A549 (cell line): ENCODE results near the gene SHTN1. TPM values are rescaled to one million over a fixed set of nuclear protein-coding genes. Genes with fewer than 3 reads are reported as not detected.

Experiments used
- ATAC-seq, 2 experiments: fragments of 200-7000 bp in 1 of 2; fragments of >200 bp in 1 of 2; cut with Nextera tagmentation in 1 of 2; cut with Tn5 transposase in 1 of 2; 3 replicates each; pipeline versions ENCODE4 v1.8.0 to v1.9.1; 2018 to 2020; ENCODE audit warnings: mild to moderate bottlenecking in 1 of 2, moderate library complexity in 1 of 2
- CTCF ChIA-PET: fragments of 300-600 bp; sonication (Branson Sonifier 250); formaldehyde crosslinking; extraction: SDS; loops from one replicate; lab custom pipeline; 2021; ENCODE audit warnings: antibody characterized with exemption, inconsistent platforms; lab: Yijun Ruan, JAX
- POLR2A ChIA-PET: fragments of 350-600 bp; formaldehyde crosslinking; extraction: SDS; loops from one replicate; lab custom pipeline; 2021; ENCODE audit warnings: antibody characterized with exemption, inconsistent platforms; lab: Yijun Ruan, JAX
- DNase-seq, 2 experiments: peaks; one replicate each; pipeline versions ENCODE4 v3.0.0 to v3.0.0-alpha.2; 2011 to 2016; ENCODE audit warnings: low read depth in 1 of 2, low spot score in 1 of 2
- FAIRE-seq: peaks from 2 replicates; lab custom pipeline; 2011; peaks lifted over from hg19 to GRCh38; lab: Jason Lieb, UNC
- H3K27ac ChIP-seq, 2 experiments: fragments of >200 bp; sonication (Bioruptor Twin); formaldehyde crosslinking; 3 replicates each; pipeline ENCODE4 v1.5.1; 2016 to 2017
- H3K4me1 ChIP-seq: fragments of >200 bp; sonication (Bioruptor Twin); formaldehyde crosslinking; 3 replicates; pipeline ENCODE4 v1.6.1; 2016
- H3K4me2 ChIP-seq: fragments of >200 bp; sonication (Bioruptor Twin); formaldehyde crosslinking; 3 replicates; pipeline ENCODE4 v1.6.1; 2016
- H3K4me3 ChIP-seq: fragments of >200 bp; sonication (Bioruptor Twin); formaldehyde crosslinking; 3 replicates; pipeline ENCODE4 v1.5.1; 2016
- H3K9me3 ChIP-seq: fragments of >200 bp; sonication (Bioruptor Twin); formaldehyde crosslinking; 3 replicates; pipeline ENCODE4 v1.6.1; 2016
- BHLHE40 ChIP-seq: IDR thresholded peaks from 2 replicates; pipeline ENCODE4 v1.6.1; 2012; ENCODE audit warnings: low read depth, low read length, inconsistent platforms
- CBX2 ChIP-seq: fragments of 200-600 bp; sonication (generic); IDR thresholded peaks from 2 replicates; pipeline ENCODE4 v1.6.1; 2016; ENCODE audit warnings: low read depth, mild to moderate bottlenecking, borderline replicate concordance
- CEBPB ChIP-seq, 2 experiments: fragments of >200 bp in 1 of 2; sonication (Bioruptor Twin) in 1 of 2; formaldehyde crosslinking in 1 of 2; IDR thresholded peaks; 2 replicates each; pipeline ENCODE4 v1.6.1; 2012 to 2016
- CHD4 ChIP-seq: fragments of 200-600 bp; sonication (generic); IDR thresholded peaks from 2 replicates; pipeline ENCODE4 v1.6.1; 2016; ENCODE audit warnings: antibody characterized with exemption, mild to moderate bottlenecking, borderline replicate concordance
- CTCF ChIP-seq: fragments of >200 bp; sonication (Bioruptor Twin); formaldehyde crosslinking; IDR thresholded peaks from 3 replicates; pipeline ENCODE4 v1.5.1; 2016
- EHF ChIP-seq: fragments of 250-450 bp; sonication (Bioruptor Pico); IDR thresholded peaks from 2 replicates; pipeline ENCODE4 v1.5.0; 2020; ENCODE audit warnings: mild to moderate bottlenecking
- EP300 ChIP-seq, 2 experiments: fragments of >200 bp; sonication (Bioruptor Twin); formaldehyde crosslinking; IDR thresholded peaks; 2 replicates in 1 of 2; 3 replicates in 1 of 2; pipeline ENCODE4 v1.6.1; 2016 to 2017
- FOSB ChIP-seq: fragments of 250-450 bp; sonication (Bioruptor Pico); IDR thresholded peaks from 2 replicates; pipeline ENCODE4 v1.5.0; 2020; ENCODE audit warnings: mild to moderate bottlenecking, moderate library complexity
- FOSL2 ChIP-seq, 2 experiments: fragments of 450-650 bp in 1 of 2; fragments of >200 bp in 1 of 2; sonication (Bioruptor Twin) in 1 of 2; formaldehyde crosslinking; IDR thresholded peaks; 2 replicates each; pipeline versions ENCODE4 v1.5.0 to v1.6.1; 2016 to 2020; ENCODE audit warnings: mild to moderate bottlenecking in 1 of 2, moderate library complexity in 1 of 2
- JUNB ChIP-seq: fragments of >200 bp; sonication (Bioruptor Twin); formaldehyde crosslinking; IDR thresholded peaks from 2 replicates; pipeline ENCODE4 v1.6.1; 2016
- KDM1A ChIP-seq: fragments of 200-600 bp; sonication (generic); IDR thresholded peaks from 2 replicates; pipeline ENCODE4 v1.6.1; 2016; ENCODE audit warnings: low read depth, mild to moderate bottlenecking
- KDM5A ChIP-seq: fragments of 200-600 bp; sonication (generic); IDR thresholded peaks from 2 replicates; pipeline ENCODE4 v1.6.1; 2016; ENCODE audit warnings: antibody characterized with exemption, mild to moderate bottlenecking
- MAX ChIP-seq: IDR thresholded peaks from 2 replicates; pipeline ENCODE4 v1.6.1; 2012
- MAZ ChIP-seq: fragments of 150-350 bp; IDR thresholded peaks from 2 replicates; pipeline ENCODE4 v1.6.1; 2014; ENCODE audit warnings: antibody characterized with exemption, low read depth, low read length, borderline replicate concordance
- MYC ChIP-seq: IDR thresholded peaks from 2 replicates; pipeline ENCODE4 v1.6.1; 2012; ENCODE audit warnings: mild to moderate bottlenecking, inconsistent platforms, low read length, improper control_type of control experiment, borderline replicate concordance
- NFE2L2 ChIP-seq: fragments of 150-350 bp; conservative IDR thresholded peaks from 2 replicates; pipeline ENCODE4 v1.6.1; 2014; ENCODE audit warnings: low read length
- NR3C1 ChIP-seq: fragments of >200 bp; sonication (Bioruptor Twin); formaldehyde crosslinking; IDR thresholded peaks from 3 replicates; pipeline ENCODE4 v1.6.1; 2017
- POLR2AphosphoS2 ChIP-seq: conservative IDR thresholded peaks from 2 replicates; pipeline ENCODE4 v1.6.1; 2012; ENCODE audit warnings: low read length, improper control_type of control experiment, inconsistent platforms
- RNF2 ChIP-seq: fragments of 200-600 bp; sonication (generic); IDR thresholded peaks from 2 replicates; pipeline ENCODE4 v1.6.1; 2016; ENCODE audit warnings: low read depth, mild to moderate bottlenecking, antibody characterized with exemption, moderate library complexity, borderline replicate concordance
- USF2 ChIP-seq: fragments of 450-650 bp; IDR thresholded peaks from 2 replicates; pipeline ENCODE4 v1.6.1; 2014; ENCODE audit warnings: antibody characterized with exemption
- ZC3H11A ChIP-seq: fragments of 450-650 bp; IDR thresholded peaks from 2 replicates; pipeline ENCODE4 v1.6.1; 2014; ENCODE audit warnings: antibody characterized with exemption, mild to moderate bottlenecking
- ZSCAN20 ChIP-seq: fragments of 250-450 bp; sonication (Bioruptor Pico); IDR thresholded peaks from 2 replicates; pipeline ENCODE4 v1.8.0; 2022; ENCODE audit warnings: mild to moderate bottlenecking, moderate library complexity
- WGBS: methylation state at CpG from one replicate; pipeline ENCODE4 v1.1.6; 2017; ENCODE audit errors: missing lambda C conversion rate; 5-methylcytosine and 5-hydroxymethylcytosine counted together
- polyA plus RNA-seq, 4 experiments: library from polyadenylated mRNA; depleted of rRNA in 3 of 4; stranded (reverse); fragments of >200 nt; fragmentation: RNase III in 1 of 4; extraction: RNeasy Plus Mini Kit Qiagen cat#74134 plus additional on column Dnase treatment in 1 of 4; gene quantifications; 2 replicates in 3 of 4; 3 replicates in 1 of 4; pipeline ENCODE4 v1.2.3, GENCODE V29; 2011 to 2017
- TF ChIP-seq, protein P1 (sequence below): fragments of 150-350 bp; IDR thresholded peaks from 2 replicates; pipeline ENCODE4 v1.6.1; 2014; ENCODE audit warnings: low read depth, mild to moderate bottlenecking, low read length
- TF ChIP-seq, protein P2 (sequence below): fragments of >200 bp; sonication (Bioruptor Twin); formaldehyde crosslinking; IDR thresholded peaks from 2 replicates; pipeline ENCODE4 v1.6.1; 2016
- TF ChIP-seq, protein P3 (sequence below): IDR thresholded peaks from 2 replicates; pipeline ENCODE4 v1.6.1; 2012; ENCODE audit warnings: low read depth, borderline replicate concordance
- TF ChIP-seq, protein P4 (sequence below): fragments of 250-450 bp; sonication (Bioruptor Pico); IDR thresholded peaks from 2 replicates; pipeline ENCODE4 v1.5.0; 2020; ENCODE audit warnings: low read depth, mild to moderate bottlenecking, moderate library complexity

SHTN1 gene
- polyA plus RNA-seq, 2 of the 4 experiments (the other 2 are of a cell fraction): 21.7 to 63.1 TPM

DNA sequence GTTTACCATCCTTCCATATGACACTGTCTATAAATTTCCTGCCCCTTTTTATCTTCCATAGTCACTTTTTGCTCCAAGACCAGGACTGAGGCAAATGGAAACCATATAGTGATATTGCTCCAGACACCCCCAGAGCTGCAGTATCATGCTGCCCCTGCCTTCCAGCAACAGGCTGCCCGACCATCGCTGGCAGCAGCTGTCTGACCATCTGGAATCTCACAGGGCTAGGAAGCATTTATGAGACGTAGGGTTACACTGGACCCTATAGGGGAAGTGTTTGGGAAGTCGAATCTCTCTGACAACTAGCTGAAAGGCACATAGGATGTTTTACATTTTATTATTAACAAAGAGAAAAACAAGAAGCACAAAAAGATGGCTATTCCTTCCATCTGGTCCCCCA is 136.3 kb downstream of the SHTN1 start:
- TF ChIP-seq, protein P1, sequence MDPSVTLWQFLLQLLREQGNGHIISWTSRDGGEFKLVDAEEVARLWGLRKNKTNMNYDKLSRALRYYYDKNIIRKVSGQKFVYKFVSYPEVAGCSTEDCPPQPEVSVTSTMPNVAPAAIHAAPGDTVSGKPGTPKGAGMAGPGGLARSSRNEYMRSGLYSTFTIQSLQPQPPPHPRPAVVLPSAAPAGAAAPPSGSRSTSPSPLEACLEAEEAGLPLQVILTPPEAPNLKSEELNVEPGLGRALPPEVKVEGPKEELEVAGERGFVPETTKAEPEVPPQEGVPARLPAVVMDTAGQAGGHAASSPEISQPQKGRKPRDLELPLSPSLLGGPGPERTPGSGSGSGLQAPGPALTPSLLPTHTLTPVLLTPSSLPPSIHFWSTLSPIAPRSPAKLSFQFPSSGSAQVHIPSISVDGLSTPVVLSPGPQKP: no peak
- TF ChIP-seq KDM1A (no peak), NR3C1 (no peak), FOSL2 (IDR thresholded peaks at IDR 0.05) (no peak), FOSL2 (CRISPR knock-in tag; IDR thresholded peaks at IDR 0.05) (no peak), JUNB (no peak), MYC (no peak), MAZ (no peak), BHLHE40 (no peak), EHF (CRISPR knock-in tag) (no peak), NFE2L2 (no peak)
- TF ChIP-seq, protein P2, sequence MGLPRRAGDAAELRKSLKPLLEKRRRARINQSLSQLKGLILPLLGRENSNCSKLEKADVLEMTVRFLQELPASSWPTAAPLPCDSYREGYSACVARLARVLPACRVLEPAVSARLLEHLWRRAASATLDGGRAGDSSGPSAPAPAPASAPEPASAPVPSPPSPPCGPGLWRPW: no peak
- TF ChIP-seq, all 56 proteins: peak for 0
- Histone ChIP-seq H3K4me1 (peaks cover 13% of the 10 kb centered on the region; the same call in 2 of the 3 replicates), H3K9me3 (no peaks in the 10 kb centered on the region), H3K27ac (no peak overlapping the region), H3K4me2 (no peak overlapping the region), H3K4me3 (no peak overlapping the region)
- no peak for ATAC-seq
- ChIA-PET CTCF (no interaction called here), POLR2A (no interaction called here)
- FAIRE-seq: no peak
- 53% methylated on average over 4 of the region's 4 CpGs for WGBS
- DNase-seq: no peak

GRCh38 chr10:116868198-116868676 is 136.8 kb downstream of the SHTN1 start:
- 79% methylated on average over 4 of the region's 4 CpGs for WGBS

More at GRCh38 chr10:116868198-116868676, 136.8 kb downstream of the SHTN1 start:
- FAIRE-seq (no peak), ATAC-seq (no peak), DNase-seq (no peak)
- H3K4me2 ChIP-seq: no peak overlapping the region
- ChIA-PET POLR2A (no interaction called here), CTCF (no interaction called here)
- TF ChIP-seq ZSCAN20 (CRISPR knock-in tag): no peak
- no peak for TF ChIP-seq EP300 (IDR thresholded peaks at IDR 0.05)
- no peak for TF ChIP-seq MAX
- no peak for TF ChIP-seq USF2
- no peak for TF ChIP-seq MAZ
- no peak for TF ChIP-seq CTCF
- TF ChIP-seq CBX2: no peak
- TF ChIP-seq, protein P3, sequence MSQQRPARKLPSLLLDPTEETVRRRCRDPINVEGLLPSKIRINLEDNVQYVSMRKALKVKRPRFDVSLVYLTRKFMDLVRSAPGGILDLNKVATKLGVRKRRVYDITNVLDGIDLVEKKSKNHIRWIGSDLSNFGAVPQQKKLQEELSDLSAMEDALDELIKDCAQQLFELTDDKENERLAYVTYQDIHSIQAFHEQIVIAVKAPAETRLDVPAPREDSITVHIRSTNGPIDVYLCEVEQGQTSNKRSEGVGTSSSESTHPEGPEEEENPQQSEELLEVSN: no peak
- TF ChIP-seq ZC3H11A: no peak
- no peak for TF ChIP-seq FOSL2 (IDR thresholded peaks at IDR 0.05)
- TF ChIP-seq FOSL2 (CRISPR knock-in tag; IDR thresholded peaks at IDR 0.05): no peak
- TF ChIP-seq KDM5A: no peak
- TF ChIP-seq FOSB: no peak
- no peak for TF ChIP-seq CHD4
- TF ChIP-seq, protein P2: no peak
- TF ChIP-seq, protein P4, sequence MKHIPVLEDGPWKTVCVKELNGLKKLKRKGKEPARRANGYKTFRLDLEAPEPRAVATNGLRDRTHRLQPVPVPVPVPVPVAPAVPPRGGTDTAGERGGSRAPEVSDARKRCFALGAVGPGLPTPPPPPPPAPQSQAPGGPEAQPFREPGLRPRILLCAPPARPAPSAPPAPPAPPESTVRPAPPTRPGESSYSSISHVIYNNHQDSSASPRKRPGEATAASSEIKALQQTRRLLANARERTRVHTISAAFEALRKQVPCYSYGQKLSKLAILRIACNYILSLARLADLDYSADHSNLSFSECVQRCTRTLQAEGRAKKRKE (CRISPR knock-in tag): no peak
- TF ChIP-seq POLR2AphosphoS2: no peak
- TF ChIP-seq CEBPB (IDR thresholded peaks at IDR 0.05): no peak
- TF ChIP-seq RNF2: no peak
- H3K9me3 ChIP-seq: no peaks in the 10 kb centered on the region
- H3K4me3 ChIP-seq: no peak overlapping the region
- H3K4me1 ChIP-seq: peaks cover 13% of the 10 kb centered on the region; the same call in 2 of the 3 replicates
- no peak overlapping the region for H3K27ac ChIP-seq
